IMR-90 (cell line): ENCODE results near the gene PCSK5. TPM values are rescaled to one million over a fixed set of nuclear protein-coding genes. Genes with fewer than 3 reads are reported as not detected.
A peak's percentile ranks its signal among the peaks of the same experiment; 100 is the strongest.

ENCODE experiments used
- ATAC-seq: fragments of 200-7000 bp; cut with Tn5 transposase; 2 replicates; pipeline ENCODE4 v1.9.1; 2020; ENCODE audit warnings: low read depth, mild to moderate bottlenecking, moderate library complexity
- BruUV-seq: library from RNA; stranded (reverse); fragments of 400-500 nt; replicated peaks from 2 replicates; lab custom pipeline; 2021; lab: Mats Ljungman, UMichigan
- CTCF ChIA-PET: fragments of 300-600 bp; formaldehyde crosslinking; extraction: SDS; loops from one replicate; lab custom pipeline; 2021; ENCODE audit warnings: antibody characterized with exemption; lab: Yijun Ruan, JAX
- POLR2A ChIA-PET: fragments of 300-600 bp; sonication (Branson Sonifier 250); formaldehyde crosslinking; loops from one replicate; lab custom pipeline; 2022; ENCODE audit warnings: antibody characterized with exemption; ENCODE audit not compliant: unreplicated experiment; lab: Charles Lee
- DNase-seq: peaks from one replicate; pipeline ENCODE4 v3.0.0; 2013
- H2AFZ ChIP-seq: replicated peaks from 2 replicates; pipeline ENCODE3; 2013; ENCODE audit warnings: low read length, mild to moderate bottlenecking; ENCODE audit not compliant: poor library complexity
- H2AK5ac ChIP-seq: 2 replicates; pipeline ENCODE4 v1.6.1; 2013; ENCODE audit warnings: low read depth, low read length, inconsistent platforms
- H2AK9ac ChIP-seq: replicated peaks from 2 replicates; pipeline ENCODE3; 2013; ENCODE audit warnings: mild to moderate bottlenecking, low read depth, low read length, moderate library complexity; ENCODE audit not compliant: poor library complexity
- H2BK120ac ChIP-seq: 2 replicates; pipeline ENCODE4 v1.6.1; 2013; ENCODE audit warnings: low read depth, low read length, inconsistent platforms
- H2BK15ac ChIP-seq: 3 replicates; pipeline ENCODE4 v1.6.1; 2013; ENCODE audit warnings: low read depth, low read length, inconsistent platforms
- H2BK20ac ChIP-seq: 2 replicates; pipeline ENCODE4 v1.6.1; 2013; ENCODE audit warnings: low read depth, mild to moderate bottlenecking, inconsistent platforms, low read length, moderate library complexity
- H2BK5ac ChIP-seq: 2 replicates; pipeline ENCODE4 v1.6.1; 2013; ENCODE audit warnings: mild to moderate bottlenecking, low read depth, low read length, inconsistent platforms; ENCODE audit not compliant: poor library complexity, severe bottlenecking
- H3K14ac ChIP-seq: replicated peaks from 2 replicates; pipeline ENCODE4 v1.6.1; 2013; ENCODE audit warnings: low read depth, low read length, inconsistent platforms
- H3K18ac ChIP-seq: 2 replicates; pipeline ENCODE4 v1.6.1; 2013; ENCODE audit warnings: low read depth, low read length, control low read depth
- H3K23ac ChIP-seq: 2 replicates; pipeline ENCODE4 v1.6.1; 2013; ENCODE audit warnings: low read depth, low read length, inconsistent platforms
- H3K27ac ChIP-seq: 2 replicates; pipeline ENCODE4 v1.5.1; 2013; ENCODE audit warnings: mild to moderate bottlenecking, control low read depth, low read length; ENCODE audit not compliant: insufficient read depth
- H3K27me3 ChIP-seq: 2 replicates; pipeline ENCODE4 v1.6.1; 2013; ENCODE audit warnings: low read length; ENCODE audit not compliant: control insufficient read depth, insufficient read depth
- H3K36me3 ChIP-seq: 2 replicates; pipeline ENCODE4 v1.6.1; 2013; ENCODE audit warnings: low read length, mixed read lengths; ENCODE audit not compliant: control insufficient read depth, insufficient read depth
- H3K4ac ChIP-seq: 2 replicates; pipeline ENCODE4 v1.6.1; 2013; ENCODE audit warnings: low read depth, low read length, inconsistent platforms
- H3K4me1 ChIP-seq: 2 replicates; pipeline ENCODE4 v1.6.1; 2013; ENCODE audit warnings: low read length, mixed read lengths; ENCODE audit not compliant: control insufficient read depth, insufficient read depth
- H3K4me2 ChIP-seq: 2 replicates; pipeline ENCODE4 v1.6.1; 2013; ENCODE audit warnings: low read depth, mild to moderate bottlenecking, control low read depth, low read length, moderate library complexity
- H3K4me3 ChIP-seq: 2 replicates; pipeline ENCODE4 v1.5.1; 2013; ENCODE audit warnings: low read depth, mild to moderate bottlenecking, control low read depth, low read length, moderate library complexity; ENCODE audit not compliant: insufficient read depth
- H3K56ac ChIP-seq: 2 replicates; pipeline ENCODE4 v1.6.1; 2013; ENCODE audit warnings: low read length, inconsistent platforms; ENCODE audit not compliant: insufficient read depth; ENCODE audit errors: extremely low read depth
- H3K79me1 ChIP-seq, 2 experiments: 2 replicates each; pipeline ENCODE4 v1.6.1; 2013; ENCODE audit warnings: low read length in 2 of 2, inconsistent platforms in 1 of 2, low read depth in 1 of 2
- H3K9ac ChIP-seq: 2 replicates; pipeline ENCODE4 v1.6.1; 2013; ENCODE audit warnings: low read depth, low read length, control low read depth
- H3K9me1 ChIP-seq: 2 replicates; pipeline ENCODE4 v1.6.1; 2013; ENCODE audit warnings: low read length, inconsistent platforms; ENCODE audit not compliant: insufficient read depth
- H3K9me3 ChIP-seq: 2 replicates; pipeline ENCODE4 v1.6.1; 2013; ENCODE audit warnings: low read length; ENCODE audit not compliant: control insufficient read depth, insufficient read depth
- H4K20me1 ChIP-seq: 2 replicates; pipeline ENCODE4 v1.6.1; 2013; ENCODE audit warnings: low read length, inconsistent platforms; ENCODE audit not compliant: insufficient read depth
- H4K5ac ChIP-seq: 2 replicates; pipeline ENCODE4 v1.6.1; 2013; ENCODE audit warnings: mild to moderate bottlenecking, low read depth, low read length, control low read depth
- H4K8ac ChIP-seq, 2 experiments: 2 replicates each; pipeline ENCODE4 v1.6.1; 2013; ENCODE audit warnings: low read depth in 2 of 2, low read length in 2 of 2, control low read depth in 1 of 2, inconsistent platforms in 1 of 2
- H4K91ac ChIP-seq: 2 replicates; pipeline ENCODE4 v1.6.1; 2013; ENCODE audit warnings: low read depth, low read length, inconsistent platforms; ENCODE audit not compliant: insufficient read depth
- BHLHE40 ChIP-seq: fragments of 150-350 bp; IDR thresholded peaks from 2 replicates; pipeline ENCODE4 v1.6.1; 2016; ENCODE audit warnings: mild to moderate bottlenecking, low read depth, low read length
- CEBPB ChIP-seq: IDR thresholded peaks from 2 replicates; pipeline ENCODE4 v1.6.1; 2012; ENCODE audit warnings: low read depth, low read length, improper control_type of control experiment
- CHD1 ChIP-seq: IDR thresholded peaks from 2 replicates; pipeline ENCODE4 v1.6.1; 2012; ENCODE audit warnings: low read depth, low read length, improper control_type of control experiment
- CTCF ChIP-seq: conservative IDR thresholded peaks from 2 replicates; pipeline ENCODE4 v1.5.1; 2012; ENCODE audit warnings: mild to moderate bottlenecking, low read depth, low read length, improper control_type of control experiment
- ELK1 ChIP-seq: fragments of 150-350 bp; IDR thresholded peaks from 2 replicates; pipeline ENCODE4 v1.6.1; 2016; ENCODE audit warnings: low read depth, mild to moderate bottlenecking, low read length, moderate library complexity, borderline replicate concordance
- FOS ChIP-seq: fragments of 150-350 bp; IDR thresholded peaks from 2 replicates; pipeline ENCODE4 v1.6.1; 2016; ENCODE audit warnings: low read depth, low read length
- MAFK ChIP-seq: IDR thresholded peaks from 2 replicates; pipeline ENCODE4 v1.6.1; 2012; ENCODE audit warnings: low read depth, low read length, improper control_type of control experiment
- MAZ ChIP-seq: IDR thresholded peaks from 2 replicates; pipeline ENCODE4 v1.6.1; 2012; ENCODE audit warnings: low read depth, mild to moderate bottlenecking, low read length, improper control_type of control experiment, moderate library complexity, borderline replicate concordance
- MXI1 ChIP-seq: IDR thresholded peaks from 2 replicates; pipeline ENCODE4 v1.6.1; 2012; ENCODE audit warnings: low read depth, mild to moderate bottlenecking, low read length, moderate library complexity, borderline replicate concordance
- NFE2L2 ChIP-seq: fragments of 150-350 bp; IDR thresholded peaks from 2 replicates; pipeline ENCODE4 v1.6.1; 2016; ENCODE audit warnings: low read depth, mild to moderate bottlenecking, low read length
- RAD21 ChIP-seq: IDR thresholded peaks from 2 replicates; pipeline ENCODE4 v1.6.1; 2012; ENCODE audit warnings: low read length, improper control_type of control experiment
- RCOR1 ChIP-seq: IDR thresholded peaks from 2 replicates; pipeline ENCODE4 v1.6.1; 2012; ENCODE audit warnings: mild to moderate bottlenecking, low read length, improper control_type of control experiment; ENCODE audit not compliant: insufficient replicate concordance
- RFX5 ChIP-seq: IDR thresholded peaks from 2 replicates; pipeline ENCODE4 v1.8.0; 2012; ENCODE audit warnings: low read depth, mild to moderate bottlenecking, low read length, moderate library complexity
- SMC3 ChIP-seq: fragments of 150-350 bp; IDR thresholded peaks from 2 replicates; pipeline ENCODE4 v1.6.1; 2016; ENCODE audit warnings: low read depth, mild to moderate bottlenecking, antibody characterized with exemption, low read length, moderate library complexity
- dilution Hi-C: fragments of 300-500 bp; cut with HindIII; formaldehyde crosslinking; loops from one replicate; pipeline ENCODE4 v1.14.3; 2018; ENCODE audit warnings: low sequenced_read_pairs; ENCODE audit not compliant: unreplicated experiment
- in situ Hi-C: fragments of 300-500 bp; cut with MboI; formaldehyde crosslinking; loops from 3 replicates; pipeline ENCODE4 v1.14.3; 2019; ENCODE audit warnings: low sequenced_read_pairs, inconsistent platforms, mixed read lengths
- intact Hi-C: fragments of 100-400 bp; cut with micrococcal nuclease; formaldehyde crosslinking; loops from 2 replicates; pipeline ENCODE4 v1.10.0; 2022
- polyA plus RNA-seq, 3 experiments: library from polyadenylated mRNA; depleted of rRNA; stranded (reverse); fragments of >200 nt; gene quantifications; 2 replicates each; pipeline ENCODE4 v1.2.3, GENCODE V29; 2012; ENCODE audit warnings: low replicate concordance in 1 of 3
- total RNA-seq: library from RNA; depleted of rRNA; stranded (reverse); fragments of >200 nt; gene quantifications from 2 replicates; pipeline ENCODE4 v1.2.3, GENCODE V29; 2012
- TF ChIP-seq, protein P1 (sequence below): fragments of 150-350 bp; IDR thresholded peaks from 2 replicates; pipeline ENCODE4 v1.6.1; 2017; ENCODE audit warnings: mild to moderate bottlenecking, antibody characterized with exemption, low read length, low read depth

The PCSK5 gene
- total and polyA plus RNA-seq, 2 of the 4 experiments (the other 2 are of a cell fraction) = 1.5 to 3.0 TPM

- in situ Hi-C loops (no loop called here), intact Hi-C loops (no loop called here), dilution Hi-C loops (no loop called here)
- Histone ChIP-seq H3K4ac (no peak overlapping the region), H4K5ac (no peak overlapping the region), H3K36me3 (no peaks in the 10 kb centered on the region), H2BK120ac (no peak overlapping the region), H2BK20ac (no peak overlapping the region), H3K9me3 (no peaks in the 10 kb centered on the region), H2AK5ac (no peak overlapping the region), H3K23ac (no peak overlapping the region), H2BK5ac (no peak overlapping the region), H3K9me1 (peaks cover 8% of the 10 kb centered on the region), H2BK15ac (peak overlapping the region; percentile 17; the same call in 1 of the 3 replicates), H3K4me3 (no peak overlapping the region), H3K4me1 (peaks cover 12% of the 10 kb centered on the region), H4K91ac (peak overlapping the region; percentile 25; the same call in 1 of the 2 replicates), H2AFZ (no peak overlapping the region), H3K56ac (no peak overlapping the region), H4K20me1 (no peaks in the 10 kb centered on the region), H3K14ac (no peak overlapping the region), H4K8ac (no peak overlapping the region), H3K9ac (no peak overlapping the region), H3K27me3 (no peaks in the 10 kb centered on the region), H3K27ac (no peak overlapping the region), H3K4me2 (no peak overlapping the region), H2AK9ac (no peak overlapping the region), H3K18ac (no peak overlapping the region), H3K79me1 (no peaks in the 10 kb centered on the region)
- ChIA-PET CTCF (no interaction called here), POLR2A (no interaction called here)
- TF ChIP-seq NFE2L2 (no peak), CHD1 (no peak), RFX5 (no peak), CEBPB (no peak), BHLHE40 (no peak), SMC3 (no peak), MAFK (no peak), ELK1 (no peak), CTCF (no peak), MXI1 (no peak), RAD21 (no peak), RCOR1 (no peak), MAZ (no peak), FOS (no peak)
- TF ChIP-seq, protein P1, sequence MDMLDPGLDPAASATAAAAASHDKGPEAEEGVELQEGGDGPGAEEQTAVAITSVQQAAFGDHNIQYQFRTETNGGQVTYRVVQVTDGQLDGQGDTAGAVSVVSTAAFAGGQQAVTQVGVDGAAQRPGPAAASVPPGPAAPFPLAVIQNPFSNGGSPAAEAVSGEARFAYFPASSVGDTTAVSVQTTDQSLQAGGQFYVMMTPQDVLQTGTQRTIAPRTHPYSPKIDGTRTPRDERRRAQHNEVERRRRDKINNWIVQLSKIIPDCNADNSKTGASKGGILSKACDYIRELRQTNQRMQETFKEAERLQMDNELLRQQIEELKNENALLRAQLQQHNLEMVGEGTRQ = no peak
- DNase-seq (no peak), ATAC-seq (no peak)
- BruUV-seq = no TSS peak
Observed at GRCh38 chr9:76377791-76378190, 487.3 kb downstream of the PCSK5 start.
